Activated CD8-positive, alpha-beta memory T cell treated with anti-CD3 and anti-CD28 coated beads, Interleukin-2, amount 50 U/mL, for 4 hours (primary cell): ENCODE measurements around the gene KAZALD1.

Source experiments
- DNase-seq: peaks from one replicate; pipeline ENCODE4 v3.0.0-alpha.2; 2020

The KAZALD1 gene

DNA sequence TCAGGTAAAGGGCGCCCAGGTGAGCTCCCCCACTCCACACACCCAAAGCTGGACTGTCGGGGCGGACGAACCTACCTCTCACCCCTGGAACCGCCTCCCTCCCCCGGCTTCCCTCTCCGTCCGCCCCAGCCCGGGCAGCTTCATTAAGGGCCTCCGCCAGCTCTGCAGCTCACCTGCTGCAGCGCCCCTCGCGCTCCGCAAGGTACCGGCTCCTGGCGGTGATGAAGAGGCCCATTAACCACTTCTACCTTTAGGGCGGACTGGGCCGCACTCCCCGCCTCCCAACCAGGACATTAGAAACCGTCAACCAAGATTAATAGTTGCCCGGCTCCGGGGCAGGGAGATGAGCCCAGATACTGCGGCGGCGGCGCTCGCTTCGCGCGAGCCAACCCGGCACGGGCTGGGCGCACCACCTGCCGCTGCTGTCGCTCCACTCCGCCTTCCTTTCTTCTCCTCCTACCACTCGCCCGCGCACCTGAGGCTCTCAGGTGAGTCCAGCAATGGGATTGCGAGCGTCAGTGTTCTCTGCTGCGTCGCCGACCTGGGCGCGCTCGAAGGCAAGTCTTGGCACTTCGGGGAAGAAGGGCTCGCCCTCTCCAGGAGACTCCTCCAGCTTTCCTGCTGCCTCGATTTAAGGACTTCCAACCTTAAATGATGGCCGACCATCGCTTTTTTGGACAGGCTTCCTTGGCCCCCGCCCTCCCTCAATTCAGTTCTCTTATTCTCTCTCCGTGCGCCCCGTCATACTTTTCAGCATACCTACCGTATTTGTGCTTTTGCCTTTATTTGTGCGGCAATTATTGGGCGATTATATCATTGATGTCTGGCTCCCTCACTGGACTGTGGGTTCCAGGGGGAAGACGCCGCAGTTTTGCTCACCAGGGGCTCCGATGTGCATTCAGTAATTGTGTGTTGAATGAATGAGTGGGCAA, 13.6 kb upstream of the KAZALD1 start:
- no peak for DNase-seq

DNA sequence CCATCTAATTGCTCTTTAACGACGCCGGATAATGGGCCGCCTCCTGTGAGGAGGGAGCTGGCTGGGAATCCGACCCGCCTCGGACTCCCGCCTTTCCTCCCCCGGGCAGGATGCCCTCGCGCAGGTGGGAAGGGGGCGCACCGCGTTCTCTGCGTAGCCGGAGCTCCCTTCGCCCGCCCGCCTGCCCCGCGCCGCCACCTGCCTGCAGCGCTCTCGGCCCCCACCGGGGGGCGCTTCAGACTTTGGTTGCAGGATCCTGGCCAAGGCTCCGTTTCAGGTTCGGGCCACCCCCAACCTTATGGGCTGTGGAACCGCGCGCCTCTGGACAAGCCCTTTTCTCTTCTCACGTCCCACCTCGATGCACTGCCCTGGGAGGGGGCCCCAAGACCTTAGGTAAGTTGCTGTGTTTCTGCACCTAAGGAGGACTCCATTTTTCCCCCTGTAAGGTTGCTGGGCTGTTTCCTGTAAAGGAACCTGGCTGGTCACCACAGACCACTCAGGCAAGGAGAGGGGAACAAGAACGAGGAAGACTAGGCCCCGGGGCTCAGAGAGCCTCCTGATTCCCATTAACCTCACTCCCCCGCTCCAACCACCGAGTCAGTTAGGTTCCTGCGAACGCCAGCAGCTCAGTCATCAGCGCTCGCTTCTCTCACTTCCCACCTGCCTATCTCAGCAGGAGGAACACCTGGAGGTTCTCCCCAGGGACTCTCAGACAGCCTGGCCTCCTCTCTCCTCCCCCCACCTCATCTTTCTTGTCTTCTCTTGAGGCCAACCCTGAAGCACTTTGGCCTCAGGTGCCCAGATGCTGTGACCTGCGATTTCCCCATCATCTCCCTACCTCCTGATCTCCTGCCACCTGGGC, 11.3 kb upstream of the KAZALD1 start:
- DNase-seq = peak; percentile 79

DNA sequence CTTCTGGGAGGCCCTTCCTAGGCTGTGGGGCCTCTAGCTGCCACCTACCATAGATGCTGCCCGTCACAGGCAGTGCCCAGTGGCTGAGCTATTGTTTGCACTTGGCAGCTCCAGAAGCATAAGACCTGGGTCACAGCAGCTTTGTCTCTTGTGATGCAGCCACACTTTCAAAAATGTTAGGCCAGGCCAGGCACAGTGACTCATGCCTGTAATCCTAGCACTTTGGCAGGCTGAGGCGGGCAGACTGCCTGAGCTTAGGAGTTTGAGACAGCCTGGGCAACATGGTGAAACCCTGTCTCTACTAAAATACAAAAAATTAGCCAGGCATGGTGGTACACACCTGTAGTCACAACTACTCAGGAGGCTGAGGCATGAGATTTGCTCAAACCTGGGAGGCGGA, 9.5 kb upstream of the KAZALD1 start:
- no peak for DNase-seq

DNA sequence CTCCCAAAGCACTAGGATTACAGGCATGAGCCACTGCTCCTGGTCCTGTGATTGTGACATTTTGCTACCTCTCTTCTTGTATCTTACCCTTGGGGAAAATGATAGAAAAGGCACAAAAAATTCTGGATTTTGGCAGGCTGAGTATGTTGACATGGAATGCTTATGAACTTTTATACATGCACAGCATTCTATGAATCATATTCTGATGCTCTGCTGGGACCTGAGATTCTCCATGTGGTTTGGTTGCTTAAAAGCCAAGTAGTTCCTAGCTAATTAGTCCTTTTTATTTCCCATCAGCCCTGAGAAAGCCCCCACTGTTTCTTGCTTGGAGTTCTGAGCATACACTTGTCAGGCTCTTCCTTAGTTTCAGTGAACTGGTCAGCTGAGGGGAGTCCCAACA, 8.3 kb upstream of the KAZALD1 start:
- DNase-seq = no peak

DNA sequence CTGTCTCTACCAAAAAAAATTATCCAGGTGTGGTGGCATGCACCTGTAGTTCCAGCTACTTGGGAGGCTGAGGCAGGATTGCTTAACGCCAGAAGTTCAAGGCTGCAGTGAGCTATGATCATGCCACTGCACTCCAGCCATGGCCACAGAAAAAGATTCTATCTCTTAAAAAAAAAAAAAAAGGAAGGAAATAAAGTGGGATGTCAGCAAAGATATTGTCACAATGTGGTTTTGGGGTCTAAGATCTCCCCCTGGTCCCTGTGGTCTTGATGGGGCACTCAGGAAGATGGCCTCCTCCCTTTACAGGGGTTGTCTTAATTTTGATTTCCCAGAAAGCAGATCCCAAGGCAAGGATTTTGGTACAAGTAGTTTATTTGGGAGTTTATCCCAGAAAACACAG, 7.4 kb upstream of the KAZALD1 start:
- no peak for DNase-seq

DNA sequence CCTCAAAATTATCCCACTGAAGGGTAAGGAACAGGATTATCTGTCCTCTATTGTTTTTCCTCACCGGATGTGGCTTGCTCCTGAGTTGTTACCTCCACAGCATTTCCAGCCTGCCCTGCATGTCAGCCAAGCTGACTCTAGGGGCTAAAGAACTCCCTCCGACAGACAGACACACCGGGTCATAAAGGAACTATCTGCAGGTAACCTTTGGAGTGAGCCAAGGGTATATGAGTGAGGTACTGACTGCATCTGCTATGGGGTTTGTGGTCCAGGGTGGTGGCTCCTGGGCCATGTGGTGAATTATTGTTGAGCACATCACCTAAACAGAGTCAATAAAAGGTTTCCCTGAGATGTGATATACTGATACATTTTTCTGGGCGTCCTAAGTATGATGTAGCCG, 6.9 kb upstream of the KAZALD1 start:
- no peak for DNase-seq

DNA sequence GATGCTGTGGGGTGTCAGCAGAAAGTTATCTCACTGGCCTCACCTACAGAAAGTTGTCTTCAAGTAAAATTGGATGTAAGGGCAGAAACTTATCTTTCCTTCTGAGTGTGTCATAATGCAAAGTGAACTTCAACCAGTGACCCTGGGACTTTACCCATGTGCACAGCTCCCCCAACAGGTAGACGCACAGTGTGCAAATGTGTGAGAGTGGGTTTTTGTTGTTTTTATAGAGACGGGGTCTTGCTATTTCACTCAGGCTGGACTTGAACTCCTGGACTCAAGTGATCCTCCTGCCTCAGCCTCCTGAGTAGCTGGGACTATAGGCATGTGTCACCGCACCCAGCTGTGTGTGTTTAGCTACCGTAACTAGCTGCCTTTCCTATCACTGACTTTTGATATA, 6.4 kb upstream of the KAZALD1 start:
- DNase-seq = no peak

DNA sequence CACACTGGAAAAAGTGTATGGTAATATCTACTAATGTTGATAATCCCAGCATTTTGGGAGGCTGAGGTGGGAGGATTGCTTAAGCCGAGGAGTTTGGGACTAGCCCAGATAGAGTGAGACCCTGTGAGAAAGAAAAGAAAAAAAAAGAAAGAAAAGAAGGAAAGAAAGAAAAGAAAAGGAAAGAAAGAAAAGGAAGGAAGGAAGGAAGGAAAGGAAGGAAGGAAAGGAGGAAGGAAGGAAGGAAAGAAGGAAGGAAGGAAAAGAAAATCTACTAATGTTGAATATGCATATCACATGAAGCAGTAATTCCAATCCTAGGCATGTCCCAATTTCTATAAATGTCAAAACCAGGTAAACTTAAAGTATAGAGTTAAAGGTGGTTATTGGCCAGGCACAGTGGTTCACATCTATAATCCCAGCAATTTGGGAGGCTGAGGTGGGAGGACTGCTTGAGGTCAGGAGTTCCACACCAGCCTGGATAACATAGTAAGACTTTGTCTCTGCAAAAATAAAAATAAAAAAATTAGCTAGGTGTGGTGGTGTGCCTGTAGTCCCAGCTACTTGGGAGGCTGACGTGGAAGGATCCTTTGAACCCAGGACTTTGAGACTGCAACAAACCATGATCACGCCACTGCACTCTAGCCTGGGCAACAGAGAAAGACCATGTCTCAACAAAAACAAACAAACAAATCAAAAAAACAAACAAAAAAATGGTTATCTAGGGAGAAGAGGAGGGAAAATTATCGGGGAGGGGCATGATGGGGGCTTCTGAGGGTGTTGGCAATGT, 5.2 kb upstream of the KAZALD1 start:
- no peak for DNase-seq

DNA sequence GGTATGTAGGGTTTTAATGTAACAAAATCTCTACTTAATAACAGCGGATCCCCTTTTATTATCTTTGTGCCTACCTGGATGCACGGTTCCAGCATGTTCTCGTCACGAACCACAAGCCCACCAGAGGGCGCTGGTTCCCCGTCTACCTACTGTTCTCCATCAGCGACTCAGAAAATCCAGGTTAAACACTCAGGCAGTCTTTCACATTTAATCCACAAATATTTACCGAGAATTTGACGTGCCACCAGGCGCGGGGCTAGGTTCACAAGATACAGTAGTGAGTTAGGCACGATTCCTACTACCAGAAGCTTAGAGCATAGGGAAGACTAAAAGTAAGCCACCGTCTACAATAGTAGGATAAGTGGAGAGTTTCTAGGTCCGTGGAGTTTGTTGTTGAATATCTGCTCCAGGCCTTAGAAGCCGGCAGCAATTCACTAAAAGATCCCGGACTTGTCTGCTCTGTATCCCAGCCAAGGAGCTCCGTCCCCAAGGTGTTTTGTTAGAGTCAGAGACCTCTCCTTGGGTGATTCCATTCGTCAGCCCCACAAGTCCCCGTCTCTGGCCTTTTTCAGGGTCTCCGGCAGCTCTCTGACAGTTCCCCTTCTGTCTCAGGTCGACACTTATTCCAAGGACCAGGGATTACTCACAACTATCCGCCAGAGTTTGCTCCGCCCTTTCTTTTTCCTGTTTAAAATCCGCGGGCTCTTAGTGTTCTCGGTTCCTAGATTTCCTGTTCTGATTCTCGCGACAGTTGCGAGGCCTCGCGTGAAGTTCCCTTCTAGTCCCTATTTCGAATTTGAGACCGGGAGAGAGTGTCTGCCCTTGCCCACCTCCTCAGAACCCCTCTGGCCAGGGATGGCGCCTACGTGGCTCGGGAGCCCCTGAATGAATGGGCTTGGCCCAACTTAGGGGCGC, 1.5 kb upstream of the KAZALD1 start:
- peak; percentile 90 for DNase-seq

DNA sequence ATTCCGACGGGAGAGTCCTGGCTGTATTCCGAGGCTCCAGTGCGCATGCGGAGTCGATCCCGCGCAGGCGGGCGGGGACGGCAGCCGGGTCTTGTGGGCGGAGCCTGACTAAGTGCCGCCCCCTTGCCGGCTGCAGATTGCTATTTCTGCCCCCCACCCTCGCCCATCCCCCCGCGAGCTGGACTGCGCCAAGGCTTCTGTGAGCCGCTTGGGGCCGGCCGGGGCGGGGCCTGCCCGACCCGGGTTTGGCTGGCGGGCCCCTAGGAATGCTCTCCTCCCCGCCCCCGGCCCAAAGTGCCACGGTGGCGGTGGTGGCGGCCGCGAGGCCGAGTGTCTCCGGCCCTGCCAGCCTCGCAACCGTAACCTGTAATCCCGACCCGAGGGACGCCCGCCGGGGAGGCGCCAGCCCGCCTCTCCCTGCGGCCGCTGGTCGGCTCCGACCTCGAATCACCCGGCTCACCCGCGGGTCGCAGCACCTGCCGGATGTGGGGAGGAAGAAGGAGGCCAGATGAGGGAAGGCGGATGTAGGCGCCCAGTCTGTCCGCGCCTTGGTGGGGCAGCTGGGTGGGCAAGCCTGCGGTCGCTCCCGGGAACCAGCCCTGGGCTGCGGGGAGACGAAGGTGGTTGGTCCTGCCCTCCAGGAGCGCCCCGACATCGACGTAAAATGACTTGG, 702 bp upstream of the KAZALD1 start:
- peak; percentile 89 for DNase-seq

DNA sequence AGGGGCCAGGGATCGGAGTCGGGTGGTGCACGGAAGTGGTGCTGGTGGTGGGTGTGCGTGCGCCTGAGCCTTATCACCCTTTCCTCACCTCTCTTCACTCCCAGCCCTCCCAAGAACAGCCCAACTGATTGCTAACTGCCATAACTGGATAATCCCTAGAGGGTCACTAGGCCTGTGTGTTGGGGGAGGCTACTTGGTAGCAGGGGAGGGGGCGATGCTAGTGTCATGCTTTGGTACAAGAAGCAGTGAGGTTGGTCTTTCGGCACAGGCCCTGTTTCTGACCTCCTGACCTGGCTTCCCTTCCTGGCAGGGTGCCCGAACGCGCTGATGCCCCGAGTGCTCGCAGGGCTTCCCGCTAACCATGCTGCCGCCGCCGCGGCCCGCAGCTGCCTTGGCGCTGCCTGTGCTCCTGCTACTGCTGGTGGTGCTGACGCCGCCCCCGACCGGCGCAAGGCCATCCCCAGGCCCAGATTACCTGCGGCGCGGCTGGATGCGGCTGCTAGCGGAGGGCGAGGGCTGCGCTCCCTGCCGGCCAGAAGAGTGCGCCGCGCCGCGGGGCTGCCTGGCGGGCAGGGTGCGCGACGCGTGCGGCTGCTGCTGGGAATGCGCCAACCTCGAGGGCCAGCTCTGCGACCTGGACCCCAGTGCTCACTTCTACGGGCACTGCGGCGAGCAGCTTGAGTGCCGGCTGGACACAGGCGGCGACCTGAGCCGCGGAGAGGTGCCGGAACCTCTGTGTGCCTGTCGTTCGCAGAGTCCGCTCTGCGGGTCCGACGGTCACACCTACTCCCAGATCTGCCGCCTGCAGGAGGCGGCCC, 652 bp downstream of the KAZALD1 start:
- DNase-seq = peak; percentile 43

DNA sequence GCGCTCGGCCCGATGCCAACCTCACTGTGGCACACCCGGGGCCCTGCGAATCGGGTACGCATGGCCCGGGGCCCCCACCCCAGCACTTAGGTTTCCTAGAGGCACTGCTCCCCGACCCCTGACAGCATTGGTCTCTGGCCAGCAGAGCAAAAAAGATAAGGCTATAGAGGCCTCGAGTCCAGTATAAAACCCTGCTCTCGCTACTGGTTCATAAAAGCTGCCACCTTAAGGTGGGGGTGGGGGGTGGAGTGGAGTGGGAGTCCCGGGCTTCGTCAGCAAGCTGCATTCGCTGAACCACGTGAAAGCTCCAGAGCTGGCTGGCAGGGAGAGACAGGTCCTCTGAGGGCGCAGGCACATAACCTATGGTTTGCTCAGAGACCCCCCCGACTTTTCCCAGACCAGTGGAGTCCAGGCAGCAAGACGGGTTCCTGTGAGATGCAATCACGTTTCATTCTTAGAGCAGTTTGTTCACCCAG, 1.3 kb downstream of the KAZALD1 start:
- DNase-seq = no peak

DNA sequence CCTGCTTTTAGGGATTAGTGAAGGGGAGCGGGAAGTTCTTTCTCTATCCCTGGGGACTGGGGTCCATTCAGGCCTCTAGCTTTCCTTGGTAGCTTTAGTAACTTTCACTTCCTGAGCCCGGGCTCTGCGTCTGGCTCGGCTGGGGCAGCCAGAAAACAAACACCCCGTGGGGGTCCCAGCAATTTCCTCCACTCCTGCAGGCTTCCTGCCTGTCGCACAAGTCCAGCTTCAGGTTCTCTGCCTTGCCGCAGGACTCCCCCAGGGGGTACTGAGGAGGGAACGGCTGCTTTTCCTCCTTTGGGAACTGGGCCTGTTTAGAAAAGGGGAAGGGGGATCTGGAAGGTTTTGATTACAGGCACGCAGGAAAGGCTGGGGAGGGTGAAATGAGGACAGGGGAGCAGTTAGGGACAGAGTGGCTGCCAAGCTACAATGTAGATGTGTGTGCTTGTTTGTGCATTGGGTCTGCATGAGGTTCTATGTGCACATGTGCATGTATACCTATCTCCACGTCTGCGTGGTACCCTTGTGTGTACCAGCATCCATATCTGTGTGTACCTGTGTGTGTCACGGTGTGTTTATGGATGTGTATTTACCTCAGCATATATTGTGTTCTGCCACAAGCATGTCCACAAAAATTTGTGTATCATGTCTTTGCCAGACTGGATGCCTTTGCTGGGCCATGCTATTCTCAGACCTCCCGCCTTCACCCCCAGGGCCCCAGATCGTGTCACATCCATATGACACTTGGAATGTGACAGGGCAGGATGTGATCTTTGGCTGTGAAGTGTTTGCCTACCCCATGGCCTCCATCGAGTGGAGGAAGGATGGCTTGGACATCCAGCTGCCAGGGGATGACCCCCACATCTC, 2.0 kb downstream of the KAZALD1 start:
- DNase-seq = no peak

DNA sequence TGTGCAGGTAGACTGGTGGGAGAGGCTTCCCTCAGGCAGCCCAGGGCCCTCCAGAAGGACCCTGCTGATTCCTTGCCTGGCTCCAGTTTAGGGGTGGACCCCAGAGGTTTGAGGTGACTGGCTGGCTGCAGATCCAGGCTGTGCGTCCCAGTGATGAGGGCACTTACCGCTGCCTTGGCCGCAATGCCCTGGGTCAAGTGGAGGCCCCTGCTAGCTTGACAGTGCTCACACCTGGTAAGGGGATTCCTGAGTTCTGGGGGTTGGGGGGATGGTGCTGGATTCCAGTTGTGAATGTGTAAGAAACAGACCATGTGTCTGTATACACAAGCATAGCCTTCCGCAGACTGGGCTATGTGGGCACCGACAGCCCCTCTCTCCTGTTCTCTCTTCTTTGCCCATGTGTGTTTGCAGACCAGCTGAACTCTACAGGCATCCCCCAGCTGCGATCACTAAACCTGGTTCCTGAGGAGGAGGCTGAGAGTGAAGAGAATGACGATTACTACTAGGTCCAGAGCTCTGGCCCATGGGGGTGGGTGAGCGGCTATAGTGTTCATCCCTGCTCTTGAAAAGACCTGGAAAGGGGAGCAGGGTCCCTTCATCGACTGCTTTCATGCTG, 2.7 kb downstream of the KAZALD1 start:
- DNase-seq = no peak

DNA sequence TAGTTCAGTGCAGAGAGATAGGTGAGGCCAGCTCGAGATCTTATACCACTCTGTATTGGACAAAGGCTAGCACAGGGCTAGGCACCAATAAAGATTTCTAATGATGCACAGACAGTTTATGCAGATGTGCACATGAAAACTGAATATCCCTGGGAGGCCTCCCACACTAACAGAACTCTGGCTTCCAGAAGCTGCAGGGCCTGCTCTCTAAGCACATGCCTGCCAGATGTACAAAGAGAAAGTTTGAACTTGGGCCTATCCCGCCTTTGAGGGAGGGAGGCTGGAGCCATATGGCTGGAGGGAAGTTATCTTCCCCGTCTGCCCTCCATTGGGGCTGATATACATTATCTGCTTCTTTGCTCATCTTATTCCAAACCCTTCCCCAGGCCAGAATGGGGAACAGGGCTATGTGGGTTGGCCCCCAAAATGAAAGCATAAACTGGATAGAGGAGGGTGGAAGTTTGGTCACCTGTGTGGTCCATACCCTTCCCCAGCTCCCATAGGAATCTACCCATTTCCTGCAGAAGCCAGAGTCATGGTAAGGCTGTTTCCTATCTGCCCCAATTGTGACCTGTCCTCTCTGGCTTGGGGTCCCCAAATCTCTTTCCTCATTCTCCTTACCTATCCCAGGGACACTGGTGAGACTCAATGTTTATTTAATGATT, 3.8 kb downstream of the KAZALD1 start:
- no peak for DNase-seq

DNA sequence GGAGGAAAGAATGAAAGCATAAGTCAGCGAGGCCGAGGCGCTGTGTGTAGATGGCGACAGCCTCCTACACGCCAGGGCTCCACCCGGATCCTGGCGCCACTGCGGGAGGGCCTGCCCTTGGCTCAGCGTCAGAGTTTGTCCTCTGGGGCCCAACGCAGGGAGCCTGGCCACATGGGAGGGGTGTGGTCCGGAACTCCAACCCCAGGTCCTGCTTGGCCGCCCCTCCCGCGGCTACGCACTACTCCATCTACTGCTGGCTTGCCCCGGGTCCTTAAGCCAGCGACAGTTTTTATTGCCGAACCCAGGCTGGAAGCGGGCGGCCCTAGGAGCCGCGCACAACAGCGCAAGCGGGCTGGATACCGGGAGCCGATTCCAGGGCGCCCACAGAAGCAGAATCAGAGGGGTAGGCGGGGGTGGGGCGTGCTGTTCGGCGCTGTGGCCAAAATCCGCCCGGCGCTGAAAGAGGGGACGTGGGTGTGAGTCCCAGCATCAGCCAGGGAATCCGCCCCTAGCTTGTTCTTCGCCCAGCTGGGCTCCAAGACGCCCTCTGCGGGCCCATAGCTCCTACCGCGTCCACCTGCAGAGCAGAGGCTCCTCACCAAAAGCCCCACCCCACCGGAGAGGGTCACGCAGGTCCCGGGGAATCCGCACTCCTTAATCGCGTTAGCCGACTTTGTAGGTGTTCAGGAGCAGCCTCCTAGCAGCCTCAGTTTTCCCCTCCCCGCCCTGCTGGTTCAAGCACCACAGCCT, 4.5 kb downstream of the KAZALD1 start:
- peak; percentile 51 for DNase-seq

DNA sequence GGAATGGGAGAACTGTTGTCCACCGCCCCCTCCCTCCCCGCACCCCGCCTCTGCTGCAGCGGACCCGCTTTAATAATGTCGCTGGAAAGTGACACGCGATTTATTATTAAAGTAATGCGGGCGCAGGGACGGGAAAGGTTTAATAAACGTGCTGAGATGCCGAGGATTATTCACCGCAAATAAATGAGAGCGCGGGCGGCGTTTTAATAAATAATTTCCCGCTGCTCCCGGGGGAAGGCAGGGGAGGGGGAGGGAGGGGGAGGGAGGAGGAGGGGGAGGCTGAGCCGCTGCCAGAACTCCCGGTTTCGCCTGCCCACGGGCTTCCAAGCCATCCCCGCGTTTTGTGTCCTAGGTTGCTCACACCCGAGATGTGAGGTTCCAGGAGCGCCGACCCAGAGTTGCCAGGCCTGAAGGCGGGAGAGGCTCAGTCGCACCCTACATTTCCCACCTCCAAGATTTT, 5.1 kb downstream of the KAZALD1 start:
- no peak for DNase-seq
